WTC11 (cell line): ENCODE data around the gene MOB2. TPM values are rescaled to one million over a fixed set of nuclear protein-coding genes. Genes with fewer than 3 reads are reported as not detected.

Experiments used
- ATAC-seq: fragments of 200-7000 bp; cut with Tn5 transposase; 2 replicates; pipeline ENCODE4 v1.10.0; 2021; ENCODE audit warnings: mild to moderate bottlenecking, moderate library complexity
- CTCF ChIA-PET: fragments of 300-600 bp; sonication (Branson Sonifier 250); formaldehyde crosslinking; loops from one replicate; lab custom pipeline; 2021; ENCODE audit warnings: antibody characterized with exemption; lab: Charles Lee
- POLR2A ChIA-PET: fragments of 350-600 bp; sonication (Branson Sonifier 250); formaldehyde crosslinking; loops from one replicate; lab custom pipeline; 2021; ENCODE audit warnings: antibody characterized with exemption; lab: Charles Lee
- DNase-seq: peaks from one replicate; pipeline ENCODE4 v3.0.0; 2021; ENCODE audit warnings: low spot score
- H3K27ac Mint-ChIP-seq: 2 replicates; pipeline ENCODE4 v1.8.0; 2021; ENCODE audit warnings: mixed read lengths
- H3K27me3 Mint-ChIP-seq: 2 replicates; pipeline ENCODE4 v1.8.0; 2021; ENCODE audit warnings: low read depth, mild to moderate bottlenecking, moderate library complexity, mixed read lengths
- H3K36me3 Mint-ChIP-seq: 2 replicates; pipeline ENCODE4 v1.8.0; 2021; ENCODE audit warnings: mixed read lengths
- H3K4me1 Mint-ChIP-seq: 2 replicates; pipeline ENCODE4 v1.8.0; 2022; ENCODE audit warnings: mixed read lengths
- H3K4me3 Mint-ChIP-seq: 2 replicates; pipeline ENCODE4 v1.8.0; 2021; ENCODE audit warnings: mild to moderate bottlenecking, moderate library complexity, mixed read lengths
- H3K9me3 Mint-ChIP-seq: 2 replicates; pipeline ENCODE4 v1.8.0; 2021; ENCODE audit warnings: mixed read lengths
- AR ChIP-seq: fragments of 250-450 bp; sonication (Bioruptor Pico); IDR thresholded peaks from 2 replicates; pipeline ENCODE4 v1.9.0; 2021; ENCODE audit warnings: mild to moderate bottlenecking
- ATF2 ChIP-seq: sonication (generic); formaldehyde crosslinking; IDR thresholded peaks from 2 replicates; pipeline ENCODE4 v1.8.1; 2022; ENCODE audit warnings: low read depth, missing genetic modification reagents, borderline replicate concordance
- ATF6 ChIP-seq: sonication (generic); formaldehyde crosslinking; IDR thresholded peaks from 2 replicates; pipeline ENCODE4 v1.8.1; 2023; ENCODE audit warnings: mild to moderate bottlenecking, missing genetic modification reagents
- ELF4 ChIP-seq: sonication (generic); formaldehyde crosslinking; IDR thresholded peaks from 2 replicates; pipeline ENCODE4 v1.8.1; 2022; ENCODE audit warnings: low read depth, mild to moderate bottlenecking, moderate library complexity, missing genetic modification reagents
- GTF2I ChIP-seq: fragments of 250-450 bp; sonication (Bioruptor Pico); conservative IDR thresholded peaks from 2 replicates; pipeline ENCODE4 v1.4.0; 2021; ENCODE audit warnings: mild to moderate bottlenecking
- NFYB ChIP-seq: sonication (generic); formaldehyde crosslinking; conservative IDR thresholded peaks from 2 replicates; pipeline ENCODE4 v1.8.0; 2022; ENCODE audit warnings: low read depth, missing genetic modification reagents
- TEAD1 ChIP-seq: sonication (generic); formaldehyde crosslinking; IDR thresholded peaks from 2 replicates; pipeline ENCODE4 v1.8.0; 2022; ENCODE audit warnings: mild to moderate bottlenecking, missing genetic modification reagents
- ZNF121 ChIP-seq: sonication (generic); formaldehyde crosslinking; IDR thresholded peaks from 2 replicates; pipeline ENCODE4 v1.8.0; 2023; ENCODE audit warnings: missing genetic modification reagents
- ZNF219 ChIP-seq: sonication (generic); formaldehyde crosslinking; IDR thresholded peaks from 2 replicates; pipeline ENCODE4 v1.8.0; 2023; ENCODE audit warnings: missing genetic modification reagents, mild to moderate bottlenecking, borderline replicate concordance
- total RNA-seq: library from RNA; stranded (reverse); gene quantifications from 3 replicates; pipeline ENCODE4 v1.2.3, GENCODE V29; 2021
- TF ChIP-seq, protein P1 (sequence below): sonication (generic); formaldehyde crosslinking; IDR thresholded peaks from 2 replicates; pipeline ENCODE4 v1.8.1; 2022; ENCODE audit warnings: mild to moderate bottlenecking, moderate library complexity, missing genetic modification reagents
- TF ChIP-seq, protein P2 (sequence below): fragments of 250-450 bp; sonication (Bioruptor Pico); conservative IDR thresholded peaks from 2 replicates; pipeline ENCODE4 v1.9.0; 2021; ENCODE audit warnings: mild to moderate bottlenecking
- TF ChIP-seq, protein P3 (sequence below): fragments of 250-450 bp; sonication (Bioruptor Pico); IDR thresholded peaks from 2 replicates; pipeline ENCODE4 v1.9.0; 2021; ENCODE audit warnings: moderate library complexity, mild to moderate bottlenecking, inconsistent platforms, borderline replicate concordance

The MOB2 gene
- total RNA-seq, 1 experiment from 2014 or later, result 21.7 TPM

DNA sequence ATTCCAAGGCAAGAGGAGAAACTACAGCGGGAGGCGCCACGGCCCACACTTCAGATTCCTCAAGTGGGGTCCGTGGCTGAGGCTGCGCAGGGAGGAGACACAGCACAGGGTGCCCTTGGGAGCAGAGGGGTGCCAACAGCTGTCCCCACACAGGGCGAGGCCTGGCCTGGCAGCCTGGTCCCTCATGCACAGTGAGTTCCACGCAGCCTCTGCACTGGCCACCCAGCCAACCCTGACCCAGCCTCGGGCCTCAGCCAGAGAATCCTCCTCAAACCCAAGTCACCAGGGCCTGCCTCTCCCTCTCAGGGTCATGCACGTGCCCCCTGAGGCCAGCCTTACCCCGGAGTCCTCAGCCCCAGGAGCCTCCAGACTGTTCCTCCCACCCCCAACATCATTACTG is 22.4 kb upstream of the MOB2 start (continued):
- TF ChIP-seq ZNF219 (CRISPR knock-in tag) (no peak), ZNF121 (CRISPR knock-in tag) (no peak)

- H3K9me3 Mint-ChIP-seq, result no peaks in the 10 kb centered on the region
- ChIA-PET POLR2A (no interaction called here), CTCF (interaction anchor here (1.0 to 1.4 kb wide), 4 partner anchors 50 to 119 kb away, joined by 3 to 7 read pairs (median 4); partner anchors contain the start of gene BRSK2)
- DNase-seq (no peak), ATAC-seq (no peak)
- no peaks in the 10 kb centered on the region for H3K27me3 Mint-ChIP-seq
- 0 out of 2 replicates have a peak overlapping the region, but pooled peaks have one; percentile 49 for H3K27ac Mint-ChIP-seq
- no peaks in the 10 kb centered on the region for H3K36me3 Mint-ChIP-seq
- peaks cover 15% of the 10 kb centered on the region for H3K4me1 Mint-ChIP-seq
- no peak overlapping the region for H3K4me3 Mint-ChIP-seq
- TF ChIP-seq, protein P1, sequence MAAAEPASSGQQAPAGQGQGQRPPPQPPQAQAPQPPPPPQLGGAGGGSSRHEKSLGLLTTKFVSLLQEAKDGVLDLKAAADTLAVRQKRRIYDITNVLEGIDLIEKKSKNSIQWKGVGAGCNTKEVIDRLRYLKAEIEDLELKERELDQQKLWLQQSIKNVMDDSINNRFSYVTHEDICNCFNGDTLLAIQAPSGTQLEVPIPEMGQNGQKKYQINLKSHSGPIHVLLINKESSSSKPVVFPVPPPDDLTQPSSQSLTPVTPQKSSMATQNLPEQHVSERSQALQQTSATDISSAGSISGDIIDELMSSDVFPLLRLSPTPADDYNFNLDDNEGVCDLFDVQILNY (CRISPR knock-in tag), result no peak
- no peak for TF ChIP-seq ZNF121 (CRISPR knock-in tag)
- TF ChIP-seq ATF2 (CRISPR knock-in tag), result no peak
- no peak for TF ChIP-seq ATF6
- TF ChIP-seq, protein P2, sequence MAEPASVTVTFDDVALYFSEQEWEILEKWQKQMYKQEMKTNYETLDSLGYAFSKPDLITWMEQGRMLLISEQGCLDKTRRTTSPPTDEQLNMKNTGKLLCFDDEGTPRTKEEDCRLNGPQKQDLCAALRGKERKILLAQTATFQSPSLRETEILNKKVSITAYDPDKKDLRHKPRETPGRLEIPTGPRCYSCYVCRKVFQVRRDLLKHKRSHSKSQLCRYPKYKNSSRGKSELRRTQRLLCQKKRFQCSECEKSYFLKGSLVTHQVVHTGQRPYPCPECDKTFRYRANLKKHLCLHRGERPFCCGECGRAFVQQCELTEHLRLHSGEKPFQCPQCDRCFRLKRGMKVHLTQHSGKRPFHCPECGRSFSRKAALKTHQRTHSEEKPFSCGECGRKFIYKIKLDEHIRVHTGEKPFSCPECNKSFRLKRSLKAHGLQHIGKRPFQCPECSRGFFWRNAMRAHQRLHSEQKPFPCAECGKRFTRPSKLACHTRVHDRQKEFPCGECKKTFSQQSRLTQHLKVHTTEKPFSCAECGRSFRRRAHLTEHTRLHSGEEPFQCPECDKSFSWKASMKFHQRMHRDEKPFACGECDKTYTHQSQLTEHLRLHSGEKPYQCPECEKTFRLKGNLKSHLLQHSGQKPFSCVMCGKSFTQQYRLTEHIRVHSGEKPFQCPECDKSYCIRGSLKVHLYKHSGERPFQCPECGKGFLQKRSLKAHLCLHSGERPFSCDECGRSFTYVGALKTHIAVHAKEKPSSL, result no peak
- TF ChIP-seq AR (CRISPR knock-in tag), result no peak
- no peak for TF ChIP-seq GTF2I (CRISPR knock-in tag)
- TF ChIP-seq, protein P3, sequence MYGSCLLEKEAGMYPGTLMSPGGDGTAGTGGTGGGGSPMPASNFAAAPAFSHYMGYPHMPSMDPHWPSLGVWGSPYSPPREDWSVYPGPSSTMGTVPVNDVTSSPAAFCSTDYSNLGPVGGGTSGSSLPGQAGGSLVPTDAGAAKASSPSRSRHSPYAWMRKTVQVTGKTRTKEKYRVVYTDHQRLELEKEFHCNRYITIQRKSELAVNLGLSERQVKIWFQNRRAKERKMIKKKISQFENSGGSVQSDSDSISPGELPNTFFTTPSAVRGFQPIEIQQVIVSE (CRISPR knock-in tag), result no peak
- TF ChIP-seq NFYB, result no peak
- no peak for TF ChIP-seq ELF4 (CRISPR knock-in tag)
- no peak for TF ChIP-seq TEAD1
Measured at GRCh38 chr11:1508491-1508891, 21.9 kb upstream of the MOB2 start.
